Measurements from ENCODE around the gene FYTTD1. TPM values are rescaled to one million over a fixed set of nuclear protein-coding genes. Genes with fewer than 3 reads are reported as not detected.

FYTTD1 gene
- total and polyA plus RNA-seq, 9 donors, result 44.7 to 79.9 (median 62.8) TPM

DNA sequence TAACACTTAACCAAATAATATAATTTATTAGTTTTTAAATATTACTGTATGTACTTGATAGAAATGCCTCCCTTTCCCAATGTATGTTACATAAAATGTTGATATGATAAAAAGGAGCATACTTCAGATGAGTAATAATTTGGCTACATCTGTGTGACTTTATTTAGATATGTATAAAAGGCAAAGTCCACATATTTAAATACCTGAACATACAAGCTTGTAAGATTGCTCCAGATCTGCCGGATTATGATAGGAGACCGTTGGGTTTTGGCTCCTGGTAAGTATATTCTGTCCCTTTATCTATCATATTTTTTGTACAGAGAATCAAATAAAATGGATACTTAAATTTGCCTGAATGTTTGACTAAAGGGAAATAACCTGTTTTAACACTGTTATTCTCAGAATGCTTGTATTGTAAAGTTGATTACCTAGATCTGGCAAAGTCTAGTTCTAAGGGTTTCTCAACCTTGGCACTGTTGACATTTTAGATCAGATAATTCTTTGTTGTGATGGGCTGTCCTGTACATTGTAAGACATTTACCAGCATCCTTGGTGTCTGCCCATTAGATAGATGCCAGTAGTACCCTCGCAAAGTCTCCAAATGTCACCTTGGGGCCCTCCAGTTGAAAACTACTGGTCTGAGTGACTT lies 79.8 kb downstream of the FYTTD1 start:
- WGBS (ENCODE audit: insufficient coverage), result 100% methylated on average over 1 of the region's 3 CpGs
- no peaks in the 10 kb centered on the region for H3K4me1 ChIP-seq (ENCODE audit: control insufficient read depth, insufficient read depth, low read length)
- no peak overlapping the region for H3K27ac ChIP-seq (ENCODE audit: low read length)
- no peak overlapping the region for H3K4me3 ChIP-seq (ENCODE audit: low read length)
- H3K36me3 ChIP-seq (ENCODE audit: control insufficient read depth, insufficient read depth, low read length), result peaks cover 33% of the 10 kb centered on the region
- no peaks in the 10 kb centered on the region for H3K9me3 ChIP-seq (replicated peaks; ENCODE audit: control insufficient read depth, low read depth, low read length)
- no peak for DNase-seq
- no peaks in the 10 kb centered on the region for H3K27me3 ChIP-seq (ENCODE audit: control insufficient read depth, insufficient read depth, low read length)

DNA sequence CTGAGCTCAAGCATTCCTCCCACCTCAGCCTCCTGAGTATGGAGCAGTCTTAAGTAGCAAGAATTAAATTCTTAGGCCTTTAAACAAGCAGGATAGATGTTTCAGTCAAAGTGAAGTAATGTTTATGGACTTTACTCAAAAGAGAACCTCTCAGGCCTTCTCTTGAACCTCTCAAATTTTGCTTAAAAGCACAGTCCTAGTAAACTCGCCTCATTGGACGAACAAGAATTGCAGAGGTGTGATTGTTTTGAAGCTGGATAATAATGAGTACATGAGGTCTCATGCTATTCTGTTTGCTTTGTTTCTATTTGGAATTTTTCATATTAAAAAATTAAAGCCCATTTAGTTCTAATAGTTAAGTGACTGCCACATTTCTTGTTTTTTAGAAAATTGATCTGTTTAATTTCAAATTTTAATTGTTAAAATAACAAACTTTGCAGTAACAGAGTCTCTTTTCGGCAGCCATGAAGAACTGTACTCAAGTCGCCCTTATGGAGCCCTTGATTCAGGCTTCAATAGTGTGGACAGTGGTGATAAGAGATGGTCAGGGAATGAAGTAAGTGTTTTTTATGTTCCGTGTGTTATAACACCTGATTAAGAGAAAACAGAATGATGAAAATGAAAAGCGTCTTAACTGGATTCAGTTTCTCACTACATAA lies 80.8 kb downstream of the FYTTD1 start:
- Histone ChIP-seq H3K27ac (ENCODE audit: low read length) (no peak overlapping the region), H3K9me3 (replicated peaks; ENCODE audit: control insufficient read depth, low read depth, low read length) (no peaks in the 10 kb centered on the region), H3K27me3 (ENCODE audit: control insufficient read depth, insufficient read depth, low read length) (no peaks in the 10 kb centered on the region), H3K36me3 (ENCODE audit: control insufficient read depth, insufficient read depth, low read length) (peaks cover 36% of the 10 kb centered on the region), H3K4me1 (ENCODE audit: control insufficient read depth, insufficient read depth, low read length) (no peaks in the 10 kb centered on the region), H3K4me3 (ENCODE audit: low read length) (no peak overlapping the region)
- DNase-seq, result no peak
- no CpG with 5 or more reads among the region's 6 CpGs for WGBS (ENCODE audit: insufficient coverage)

DNA sequence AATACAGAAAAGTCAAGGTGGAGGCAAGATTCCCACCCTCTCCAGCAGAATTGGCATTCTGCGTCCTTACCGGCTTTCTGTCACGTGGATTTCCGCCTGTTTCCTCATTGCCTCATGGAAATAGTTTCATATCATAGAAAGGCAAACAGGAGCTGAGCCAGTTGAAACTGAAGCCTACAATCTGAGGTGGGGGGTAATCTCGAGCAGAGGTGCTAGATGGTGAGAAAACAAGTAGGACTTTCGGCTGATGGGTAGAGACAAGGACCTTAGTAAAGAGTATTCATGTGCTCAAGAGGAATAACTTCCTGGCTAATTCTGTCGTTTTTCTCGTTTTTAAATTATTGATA lies 81.3 kb downstream of the FYTTD1 start:
- Histone ChIP-seq H3K27me3 (ENCODE audit: control insufficient read depth, insufficient read depth, low read length) (no peaks in the 10 kb centered on the region), H3K4me1 (ENCODE audit: control insufficient read depth, insufficient read depth, low read length) (no peaks in the 10 kb centered on the region), H3K4me3 (ENCODE audit: low read length) (no peak overlapping the region), H3K36me3 (ENCODE audit: control insufficient read depth, insufficient read depth, low read length) (peaks cover 38% of the 10 kb centered on the region), H3K9me3 (replicated peaks; ENCODE audit: control insufficient read depth, low read depth, low read length) (no peaks in the 10 kb centered on the region), H3K27ac (ENCODE audit: low read length) (no peak overlapping the region)
- WGBS (ENCODE audit: insufficient coverage), result 100% methylated on average over 2 of the region's 8 CpGs
- no peak for DNase-seq

DNA sequence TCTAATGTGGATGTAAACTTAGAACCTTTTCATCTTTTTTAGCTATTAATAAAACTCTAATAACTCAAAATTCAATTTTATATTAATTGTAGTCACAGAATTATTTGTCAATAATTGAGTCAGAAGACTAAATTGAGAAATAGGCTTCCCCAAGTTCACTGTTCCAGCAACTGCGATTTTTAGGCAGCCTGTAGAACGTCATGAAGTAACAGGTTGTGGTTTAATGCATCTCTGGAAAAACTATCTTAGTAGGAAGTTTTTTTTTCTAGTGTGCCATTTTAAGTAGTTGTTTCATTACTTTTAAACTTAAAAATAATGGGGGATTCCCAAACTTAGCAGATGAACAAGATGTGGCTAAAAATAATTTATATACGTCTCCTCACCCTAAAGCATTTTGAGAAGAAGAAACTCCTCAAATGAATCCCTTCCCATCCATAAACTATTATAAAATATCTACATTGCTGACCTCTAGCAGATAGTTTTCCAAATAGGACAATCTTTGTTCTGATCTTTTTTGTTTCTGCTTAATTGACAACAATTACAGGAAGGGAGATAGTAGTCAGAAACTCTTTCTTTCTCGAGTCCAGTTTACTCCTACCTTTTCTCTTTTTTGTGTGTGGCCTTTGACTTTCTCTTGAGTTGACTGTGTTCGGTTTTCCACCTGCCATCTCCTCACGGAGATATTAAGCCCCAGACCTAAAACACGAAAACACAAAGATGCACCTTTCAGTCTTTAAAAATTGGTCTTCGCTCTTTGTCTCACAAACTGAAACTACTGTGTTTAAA lies 84.4 kb downstream of the FYTTD1 start:
- Histone ChIP-seq H3K27ac (ENCODE audit: low read length) (no peak overlapping the region), H3K36me3 (ENCODE audit: control insufficient read depth, insufficient read depth, low read length) (peaks cover 33% of the 10 kb centered on the region), H3K4me3 (ENCODE audit: low read length) (no peak overlapping the region), H3K27me3 (ENCODE audit: control insufficient read depth, insufficient read depth, low read length) (no peaks in the 10 kb centered on the region), H3K9me3 (replicated peaks; ENCODE audit: control insufficient read depth, low read depth, low read length) (no peaks in the 10 kb centered on the region), H3K4me1 (ENCODE audit: control insufficient read depth, insufficient read depth, low read length) (no peaks in the 10 kb centered on the region)
- DNase-seq, result no peak
- no CpG with 5 or more reads among the region's 8 CpGs for WGBS (ENCODE audit: insufficient coverage)

DNA sequence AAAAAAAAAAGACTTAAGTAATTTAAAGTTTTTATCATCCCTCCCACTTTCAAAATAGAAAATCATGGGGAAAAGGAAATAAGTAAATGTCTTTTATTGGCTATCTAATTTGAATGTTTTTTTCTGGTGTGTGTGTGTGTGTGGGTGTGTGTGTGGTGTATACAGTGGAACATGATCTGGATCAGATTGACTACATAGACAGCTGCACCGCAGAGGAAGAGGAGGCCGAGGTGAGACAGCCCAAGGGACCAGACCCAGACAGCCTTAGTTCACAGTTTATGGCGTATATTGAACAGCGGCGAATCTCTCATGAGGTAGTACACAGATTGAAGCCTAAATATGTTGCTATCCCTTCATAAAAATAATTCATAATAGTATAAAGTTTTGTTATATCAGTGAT lies 85.8 kb downstream of the FYTTD1 start:
- H3K27me3 ChIP-seq (ENCODE audit: control insufficient read depth, insufficient read depth, low read length), result no peaks in the 10 kb centered on the region
- no peaks in the 10 kb centered on the region for H3K9me3 ChIP-seq (replicated peaks; ENCODE audit: control insufficient read depth, low read depth, low read length)
- 50% methylated on average over 1 of the region's 5 CpGs for WGBS (ENCODE audit: insufficient coverage)
- no peak overlapping the region for H3K4me3 ChIP-seq (ENCODE audit: low read length)
- no peak for DNase-seq
- H3K4me1 ChIP-seq (ENCODE audit: control insufficient read depth, insufficient read depth, low read length), result no peaks in the 10 kb centered on the region
- H3K27ac ChIP-seq (ENCODE audit: low read length), result no peak overlapping the region
- peaks cover 30% of the 10 kb centered on the region for H3K36me3 ChIP-seq (ENCODE audit: control insufficient read depth, insufficient read depth, low read length)

DNA sequence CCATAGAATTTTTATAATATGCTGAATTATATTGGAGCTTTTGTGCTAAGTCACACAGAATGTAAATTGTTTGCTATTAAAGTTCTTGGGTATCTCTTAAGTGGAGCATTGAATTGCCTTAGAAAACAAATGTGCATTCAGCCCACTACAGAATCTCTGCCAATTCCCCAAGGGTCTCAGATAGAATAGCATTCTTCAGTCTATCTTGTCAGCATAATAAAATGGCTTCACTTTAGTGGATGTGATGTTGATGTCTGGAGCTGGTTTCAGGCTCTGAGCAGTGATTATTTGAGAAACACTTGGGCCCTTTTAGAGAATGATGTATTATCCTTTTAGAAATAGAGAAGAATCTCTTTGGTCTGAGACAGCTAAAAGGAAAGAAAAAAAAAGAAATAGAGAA lies 86.6 kb downstream of the FYTTD1 start:
- H3K9me3 ChIP-seq (replicated peaks; ENCODE audit: control insufficient read depth, low read depth, low read length), result no peaks in the 10 kb centered on the region
- no peak for DNase-seq
- H3K4me3 ChIP-seq (ENCODE audit: low read length), result no peak overlapping the region
- peaks cover 31% of the 10 kb centered on the region for H3K36me3 ChIP-seq (ENCODE audit: control insufficient read depth, insufficient read depth, low read length)
- H3K27ac ChIP-seq (ENCODE audit: low read length), result no peak overlapping the region
- no peaks in the 10 kb centered on the region for H3K4me1 ChIP-seq (ENCODE audit: control insufficient read depth, insufficient read depth, low read length)
- no peaks in the 10 kb centered on the region for H3K27me3 ChIP-seq (ENCODE audit: control insufficient read depth, insufficient read depth, low read length)

Other genes starting within 250 kb of the FYTTD1 start
- 3.2 TPM for gene BDH1, start 193.9 kb upstream of the FYTTD1 start, total RNA-seq
- gene BDH1, start 193.9 kb upstream of the FYTTD1 start, polyA plus RNA-seq (ENCODE audit: insufficient read depth in 1 of 8, insufficient read length in 8 of 8, low replicate concordance in 1 of 8), result 1 to 10 TPM; 3.3 to 7.4 (median 4.2) TPM
- 6.8 TPM for gene RUBCN, start 13.0 kb upstream of the FYTTD1 start, total RNA-seq
- gene RUBCN, start 13.0 kb upstream of the FYTTD1 start, polyA plus RNA-seq (ENCODE audit: insufficient read depth in 1 of 8, insufficient read length in 8 of 8, low replicate concordance in 1 of 8), result 10 to 100 TPM in 2 of 8 donors, 1 to 10 TPM in 6; 7.3 to 12.6 (median 8.6) TPM
- 28.5 TPM for gene LRCH3, start 41.4 kb downstream of the FYTTD1 start, total RNA-seq
- 10 to 100 TPM; 21.7 to 39.1 (median 25.7) TPM for gene LRCH3, start 41.4 kb downstream of the FYTTD1 start, polyA plus RNA-seq (ENCODE audit: insufficient read depth in 1 of 8, insufficient read length in 8 of 8, low replicate concordance in 1 of 8)
- 3,120 TPM for gene RPL35A, start 200.3 kb downstream of the FYTTD1 start, total RNA-seq
- gene RPL35A, start 200.3 kb downstream of the FYTTD1 start, polyA plus RNA-seq (ENCODE audit: insufficient read depth in 1 of 8, insufficient read length in 8 of 8, low replicate concordance in 1 of 8), result 1,000 to 10,000 TPM; 1,730 to 2,300 (median 2,093) TPM
- gene LMLN, start 210.3 kb downstream of the FYTTD1 start, total RNA-seq, result 3.2 TPM
- 1 to 10 TPM; 2.3 to 4.0 (median 2.9) TPM for gene LMLN, start 210.3 kb downstream of the FYTTD1 start, polyA plus RNA-seq (ENCODE audit: insufficient read depth in 1 of 8, insufficient read length in 8 of 8, low replicate concordance in 1 of 8)